IMR-90 (cell line): ENCODE results near the gene GSK3B. TPM values are rescaled to one million over a fixed set of nuclear protein-coding genes. Genes with fewer than 3 reads are reported as not detected.

ENCODE experiments used
- ATAC-seq: fragments of 200-7000 bp; cut with Tn5 transposase; 2 replicates; pipeline ENCODE4 v1.9.1; 2020; ENCODE audit warnings: low read depth, mild to moderate bottlenecking, moderate library complexity
- BruUV-seq: library from RNA; stranded (reverse); fragments of 400-500 nt; replicated peaks from 2 replicates; lab custom pipeline; 2021; lab: Mats Ljungman, UMichigan
- CTCF ChIA-PET: fragments of 300-600 bp; formaldehyde crosslinking; extraction: SDS; loops from one replicate; lab custom pipeline; 2021; ENCODE audit warnings: antibody characterized with exemption; lab: Yijun Ruan, JAX
- POLR2A ChIA-PET: fragments of 300-600 bp; sonication (Branson Sonifier 250); formaldehyde crosslinking; loops from one replicate; lab custom pipeline; 2022; ENCODE audit warnings: antibody characterized with exemption; ENCODE audit not compliant: unreplicated experiment; lab: Charles Lee
- DNase-seq: peaks from one replicate; pipeline ENCODE4 v3.0.0; 2013
- H2AFZ ChIP-seq: replicated peaks from 2 replicates; pipeline ENCODE3; 2013; ENCODE audit warnings: low read length, mild to moderate bottlenecking; ENCODE audit not compliant: poor library complexity
- H2AK5ac ChIP-seq: 2 replicates; pipeline ENCODE4 v1.6.1; 2013; ENCODE audit warnings: low read depth, low read length, inconsistent platforms
- H2AK9ac ChIP-seq: replicated peaks from 2 replicates; pipeline ENCODE3; 2013; ENCODE audit warnings: mild to moderate bottlenecking, low read depth, low read length, moderate library complexity; ENCODE audit not compliant: poor library complexity
- H2BK120ac ChIP-seq: 2 replicates; pipeline ENCODE4 v1.6.1; 2013; ENCODE audit warnings: low read depth, low read length, inconsistent platforms
- H2BK15ac ChIP-seq: 3 replicates; pipeline ENCODE4 v1.6.1; 2013; ENCODE audit warnings: low read depth, low read length, inconsistent platforms
- H2BK20ac ChIP-seq: 2 replicates; pipeline ENCODE4 v1.6.1; 2013; ENCODE audit warnings: low read depth, mild to moderate bottlenecking, inconsistent platforms, low read length, moderate library complexity
- H2BK5ac ChIP-seq: 2 replicates; pipeline ENCODE4 v1.6.1; 2013; ENCODE audit warnings: mild to moderate bottlenecking, low read depth, low read length, inconsistent platforms; ENCODE audit not compliant: poor library complexity, severe bottlenecking
- H3K14ac ChIP-seq: replicated peaks from 2 replicates; pipeline ENCODE4 v1.6.1; 2013; ENCODE audit warnings: low read depth, low read length, inconsistent platforms
- H3K18ac ChIP-seq: 2 replicates; pipeline ENCODE4 v1.6.1; 2013; ENCODE audit warnings: low read depth, low read length, control low read depth
- H3K23ac ChIP-seq: 2 replicates; pipeline ENCODE4 v1.6.1; 2013; ENCODE audit warnings: low read depth, low read length, inconsistent platforms
- H3K27ac ChIP-seq: 2 replicates; pipeline ENCODE4 v1.5.1; 2013; ENCODE audit warnings: mild to moderate bottlenecking, control low read depth, low read length; ENCODE audit not compliant: insufficient read depth
- H3K27me3 ChIP-seq: 2 replicates; pipeline ENCODE4 v1.6.1; 2013; ENCODE audit warnings: low read length; ENCODE audit not compliant: control insufficient read depth, insufficient read depth
- H3K36me3 ChIP-seq: 2 replicates; pipeline ENCODE4 v1.6.1; 2013; ENCODE audit warnings: low read length, mixed read lengths; ENCODE audit not compliant: control insufficient read depth, insufficient read depth
- H3K4ac ChIP-seq: 2 replicates; pipeline ENCODE4 v1.6.1; 2013; ENCODE audit warnings: low read depth, low read length, inconsistent platforms
- H3K4me1 ChIP-seq: 2 replicates; pipeline ENCODE4 v1.6.1; 2013; ENCODE audit warnings: low read length, mixed read lengths; ENCODE audit not compliant: control insufficient read depth, insufficient read depth
- H3K4me2 ChIP-seq: 2 replicates; pipeline ENCODE4 v1.6.1; 2013; ENCODE audit warnings: low read depth, mild to moderate bottlenecking, control low read depth, low read length, moderate library complexity
- H3K4me3 ChIP-seq: 2 replicates; pipeline ENCODE4 v1.5.1; 2013; ENCODE audit warnings: low read depth, mild to moderate bottlenecking, control low read depth, low read length, moderate library complexity; ENCODE audit not compliant: insufficient read depth
- H3K56ac ChIP-seq: 2 replicates; pipeline ENCODE4 v1.6.1; 2013; ENCODE audit warnings: low read length, inconsistent platforms; ENCODE audit not compliant: insufficient read depth; ENCODE audit errors: extremely low read depth
- H3K79me1 ChIP-seq, 2 experiments: 2 replicates each; pipeline ENCODE4 v1.6.1; 2013; ENCODE audit warnings: low read length in 2 of 2, inconsistent platforms in 1 of 2, low read depth in 1 of 2
- H3K9ac ChIP-seq: 2 replicates; pipeline ENCODE4 v1.6.1; 2013; ENCODE audit warnings: low read depth, low read length, control low read depth
- H3K9me1 ChIP-seq: 2 replicates; pipeline ENCODE4 v1.6.1; 2013; ENCODE audit warnings: low read length, inconsistent platforms; ENCODE audit not compliant: insufficient read depth
- H3K9me3 ChIP-seq: 2 replicates; pipeline ENCODE4 v1.6.1; 2013; ENCODE audit warnings: low read length; ENCODE audit not compliant: control insufficient read depth, insufficient read depth
- H4K20me1 ChIP-seq: 2 replicates; pipeline ENCODE4 v1.6.1; 2013; ENCODE audit warnings: low read length, inconsistent platforms; ENCODE audit not compliant: insufficient read depth
- H4K5ac ChIP-seq: 2 replicates; pipeline ENCODE4 v1.6.1; 2013; ENCODE audit warnings: mild to moderate bottlenecking, low read depth, low read length, control low read depth
- H4K8ac ChIP-seq, 2 experiments: 2 replicates each; pipeline ENCODE4 v1.6.1; 2013; ENCODE audit warnings: low read depth in 2 of 2, low read length in 2 of 2, control low read depth in 1 of 2, inconsistent platforms in 1 of 2
- H4K91ac ChIP-seq: 2 replicates; pipeline ENCODE4 v1.6.1; 2013; ENCODE audit warnings: low read depth, low read length, inconsistent platforms; ENCODE audit not compliant: insufficient read depth
- ELK1 ChIP-seq: fragments of 150-350 bp; IDR thresholded peaks from 2 replicates; pipeline ENCODE4 v1.6.1; 2016; ENCODE audit warnings: low read depth, mild to moderate bottlenecking, low read length, moderate library complexity, borderline replicate concordance
- MAFK ChIP-seq: IDR thresholded peaks from 2 replicates; pipeline ENCODE4 v1.6.1; 2012; ENCODE audit warnings: low read depth, low read length, improper control_type of control experiment
- NFE2L2 ChIP-seq: fragments of 150-350 bp; IDR thresholded peaks from 2 replicates; pipeline ENCODE4 v1.6.1; 2016; ENCODE audit warnings: low read depth, mild to moderate bottlenecking, low read length
- RAD21 ChIP-seq: IDR thresholded peaks from 2 replicates; pipeline ENCODE4 v1.6.1; 2012; ENCODE audit warnings: low read length, improper control_type of control experiment
- RCOR1 ChIP-seq: IDR thresholded peaks from 2 replicates; pipeline ENCODE4 v1.6.1; 2012; ENCODE audit warnings: mild to moderate bottlenecking, low read length, improper control_type of control experiment; ENCODE audit not compliant: insufficient replicate concordance
- RFX5 ChIP-seq: IDR thresholded peaks from 2 replicates; pipeline ENCODE4 v1.8.0; 2012; ENCODE audit warnings: low read depth, mild to moderate bottlenecking, low read length, moderate library complexity
- USF2 ChIP-seq: fragments of 150-350 bp; IDR thresholded peaks from 2 replicates; pipeline ENCODE4 v1.6.1; 2017; ENCODE audit warnings: mild to moderate bottlenecking, antibody characterized with exemption, low read length, low read depth
- dilution Hi-C: fragments of 300-500 bp; cut with HindIII; formaldehyde crosslinking; loops from one replicate; pipeline ENCODE4 v1.14.3; 2018; ENCODE audit warnings: low sequenced_read_pairs; ENCODE audit not compliant: unreplicated experiment
- in situ Hi-C: fragments of 300-500 bp; cut with MboI; formaldehyde crosslinking; loops from 3 replicates; pipeline ENCODE4 v1.14.3; 2019; ENCODE audit warnings: low sequenced_read_pairs, inconsistent platforms, mixed read lengths
- intact Hi-C: fragments of 100-400 bp; cut with micrococcal nuclease; formaldehyde crosslinking; loops from 2 replicates; pipeline ENCODE4 v1.10.0; 2022
- polyA plus RNA-seq, 3 experiments: library from polyadenylated mRNA; depleted of rRNA; stranded (reverse); fragments of >200 nt; gene quantifications; 2 replicates each; pipeline ENCODE4 v1.2.3, GENCODE V29; 2012; ENCODE audit warnings: low replicate concordance in 1 of 3
- total RNA-seq: library from RNA; depleted of rRNA; stranded (reverse); fragments of >200 nt; gene quantifications from 2 replicates; pipeline ENCODE4 v1.2.3, GENCODE V29; 2012

GSK3B gene
- total and polyA plus RNA-seq, 2 of the 4 experiments (the other 2 are of a cell fraction) = 19.2 to 33.2 TPM

- H3K9ac ChIP-seq = no peak overlapping the region
- H2BK20ac ChIP-seq = no peak overlapping the region
- H3K23ac ChIP-seq = no peak overlapping the region
- no peak overlapping the region for H4K5ac ChIP-seq
- no peaks in the 10 kb centered on the region for H3K36me3 ChIP-seq
- H2AK9ac ChIP-seq = no peak overlapping the region
- no peak overlapping the region for H2BK120ac ChIP-seq
- no peaks in the 10 kb centered on the region for H3K27me3 ChIP-seq
- DNase-seq = no peak
- peaks cover 6% of the 10 kb centered on the region for H3K9me1 ChIP-seq
- H4K8ac ChIP-seq = no peak overlapping the region
- no peak overlapping the region for H3K18ac ChIP-seq
- dilution Hi-C loops = no loop called here
- ChIA-PET POLR2A (no interaction called here), CTCF (interaction anchor here (0.7 kb wide), 1 partner anchor 184 kb away, joined by 4 read pairs; no protein-coding TSS in a partner anchor)
- ATAC-seq = no peak
- no TSS peak for BruUV-seq
- H3K4me1 ChIP-seq = peaks cover 10% of the 10 kb centered on the region
- H3K4me2 ChIP-seq = no peak overlapping the region
- H3K14ac ChIP-seq = no peak overlapping the region
- intact Hi-C loops = loop anchor here (10.0 kb wide), 1 partner anchor 296 kb away; no protein-coding TSS in a partner anchor
- H4K20me1 ChIP-seq = peaks cover 3% of the 10 kb centered on the region; the same call in 1 of the 2 replicates
- in situ Hi-C loops = loop anchor here (5.0 kb wide), 1 partner anchor 74 kb away; no protein-coding TSS in a partner anchor
- H2AFZ ChIP-seq = no peak overlapping the region
- H4K91ac ChIP-seq = no peak overlapping the region
- no peak overlapping the region for H3K4me3 ChIP-seq
- H2AK5ac ChIP-seq = no peak overlapping the region
- H3K56ac ChIP-seq = no peak overlapping the region
- no peak overlapping the region for H2BK5ac ChIP-seq
- H3K79me1 ChIP-seq = peaks cover 20 to 49% of the 10 kb centered on the region in 2 experiments
- H2BK15ac ChIP-seq = no peak overlapping the region
- no peak overlapping the region for H3K4ac ChIP-seq
- H3K27ac ChIP-seq = no peak overlapping the region
- TF ChIP-seq NFE2L2 = no peak
- TF ChIP-seq RAD21 = no peak
- no peak for TF ChIP-seq RCOR1
- no peak for TF ChIP-seq MAFK
- TF ChIP-seq RFX5 = no peak
- TF ChIP-seq USF2 = no peak
- no peak for TF ChIP-seq ELK1
- H3K9me3 ChIP-seq = no peaks in the 10 kb centered on the region
Measured at GRCh38 chr3:120098710-120099109, 4.5 kb upstream of the GSK3B start.
